CD4-positive, alpha-beta T cell treated with Interleukin-17A for 4 hours (primary cell): Measurements from ENCODE around the gene RPL37A.
"Not testable (repeated sequence)": the region's sequence is repeated elsewhere in the genome, so short reads cannot be mapped to it uniquely, and the experiment has no call there.

Experiments used
- DNase-seq: peaks from one replicate; pipeline ENCODE4 v3.0.0-alpha.2; 2020; ENCODE audit warnings: mixed read lengths

The RPL37A gene

DNA sequence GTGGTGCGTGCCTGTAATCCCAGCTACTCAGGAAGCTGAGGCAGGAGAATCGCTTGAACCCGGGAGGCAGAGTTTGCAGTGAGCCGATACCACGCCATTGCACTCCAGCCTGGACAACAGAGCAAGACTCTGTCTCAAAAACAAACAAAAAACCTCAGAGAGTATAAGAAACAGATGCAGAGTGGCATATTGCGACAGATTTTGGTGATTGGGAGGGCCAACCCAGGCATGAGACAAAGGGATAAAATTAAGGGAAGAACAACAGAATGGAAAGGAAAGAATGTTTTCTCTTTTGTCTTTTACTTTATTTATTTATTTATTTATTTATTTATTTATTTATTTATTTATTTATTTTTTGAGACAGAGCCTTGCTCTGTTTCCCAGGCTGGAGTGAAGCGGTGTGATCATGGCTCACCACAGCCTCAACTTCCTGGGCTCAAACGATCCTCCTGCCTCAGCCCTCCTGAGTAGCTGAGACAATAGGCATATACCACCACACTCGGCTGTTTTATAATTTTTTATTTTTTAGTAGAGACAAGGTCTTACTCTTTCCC lies 20.0 kb downstream of the RPL37A start:
- not testable (repeated sequence) for DNase-seq

- peak; percentile 55 for DNase-seq
Observed at GRCh38 chr2:216519154-216519762, 20.6 kb downstream of the RPL37A start.

DNA sequence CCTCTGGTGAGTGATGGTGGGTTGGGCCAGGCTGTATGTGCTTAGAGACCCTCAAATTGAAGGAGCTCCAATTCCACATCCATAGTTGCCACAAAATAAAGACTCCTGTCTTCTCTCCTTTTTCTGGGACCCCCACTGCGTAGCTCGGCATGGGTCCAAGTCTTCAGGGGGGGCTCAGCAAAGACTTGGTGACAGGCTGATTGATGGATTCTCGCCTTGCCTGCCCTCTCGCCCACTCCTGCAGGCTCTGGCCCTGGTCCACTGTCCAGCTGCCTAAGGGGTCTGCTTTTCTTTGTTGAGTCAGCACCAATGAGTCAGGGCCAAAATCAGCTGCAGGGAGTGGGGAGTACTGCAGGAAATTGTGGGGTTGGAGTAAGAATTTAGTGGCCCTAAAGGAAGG lies 21.5 kb downstream of the RPL37A start:
- no peak for DNase-seq

GRCh38 chr2:216522892-216523502 lies 24.4 kb downstream of the RPL37A start:
- DNase-seq, result no peak

GRCh38 chr2:216525972-216526371 lies 27.3 kb downstream of the RPL37A start:
- no peak for DNase-seq

GRCh38 chr2:216526939-216527338 lies 28.3 kb downstream of the RPL37A start:
- no peak for DNase-seq

- no peak for DNase-seq
Observed at GRCh38 chr2:216527600-216527999, 29.0 kb downstream of the RPL37A start.

DNA sequence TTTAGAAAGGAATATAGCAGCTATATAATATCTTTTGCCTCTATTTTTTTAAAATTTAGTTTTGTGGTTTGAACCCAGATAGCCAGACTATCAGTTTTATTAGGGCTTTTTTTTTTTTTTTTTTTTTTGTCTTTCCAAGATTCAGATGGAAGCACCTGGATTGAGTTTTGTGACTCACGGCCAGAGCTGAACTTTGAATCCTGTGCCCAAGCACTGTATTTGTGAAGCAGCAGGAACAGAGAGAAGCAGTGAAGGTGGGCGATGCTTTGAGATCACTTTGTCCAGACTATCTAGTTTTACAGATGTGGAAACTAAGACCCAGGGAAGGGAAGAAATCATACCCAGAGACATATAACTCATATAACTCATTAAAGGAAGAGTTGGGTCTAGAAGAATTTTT lies 33.9 kb downstream of the RPL37A start:
- DNase-seq, result no peak

- no peak for DNase-seq
Observed at GRCh38 chr2:216533609-216534008, 35.0 kb downstream of the RPL37A start.

DNA sequence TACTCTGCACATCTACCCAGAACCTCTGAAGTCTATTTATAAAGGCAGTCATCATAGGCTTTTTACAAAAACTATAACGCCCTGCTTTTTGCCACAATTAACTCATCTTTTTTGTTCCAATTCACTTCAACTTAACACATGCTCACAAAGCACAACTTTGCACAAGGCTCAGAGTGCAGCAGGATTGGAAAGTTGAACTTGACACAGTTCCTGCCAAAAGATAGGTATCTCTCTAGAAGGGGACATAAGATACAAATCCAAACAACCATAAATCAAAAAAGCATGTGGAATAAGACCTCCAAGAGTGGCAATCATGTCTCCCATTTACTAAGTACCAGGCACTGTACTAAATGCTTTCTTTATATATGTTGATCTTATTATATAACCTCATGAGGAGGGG lies 36.2 kb downstream of the RPL37A start:
- no peak for DNase-seq

DNA sequence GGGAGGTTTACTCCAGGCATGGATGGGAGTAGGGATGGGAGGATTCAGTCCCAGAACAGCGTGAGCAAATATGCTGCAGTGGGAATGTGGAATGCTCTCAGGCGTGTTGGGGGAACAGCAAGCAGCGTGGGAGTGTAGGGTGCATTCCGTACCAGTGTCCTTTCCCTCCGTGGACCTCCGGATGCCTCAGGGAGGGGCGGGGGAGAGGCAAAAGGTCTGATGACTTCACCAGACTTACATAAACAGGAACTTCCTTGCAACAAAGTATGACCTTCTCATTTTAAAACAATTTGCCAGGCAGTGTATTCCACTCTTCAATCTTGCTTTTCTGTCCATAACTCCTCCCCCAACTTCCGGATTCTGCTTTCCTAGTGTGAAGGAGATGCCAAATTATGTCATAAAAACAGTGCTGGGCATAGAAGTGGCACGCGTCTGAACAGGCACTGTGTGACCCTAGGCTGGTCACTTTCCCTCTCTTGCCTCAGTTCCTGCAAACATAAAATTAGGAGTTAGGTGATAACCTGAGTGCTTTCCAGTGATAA lies 36.9 kb downstream of the RPL37A start:
- DNase-seq, result no peak

DNA sequence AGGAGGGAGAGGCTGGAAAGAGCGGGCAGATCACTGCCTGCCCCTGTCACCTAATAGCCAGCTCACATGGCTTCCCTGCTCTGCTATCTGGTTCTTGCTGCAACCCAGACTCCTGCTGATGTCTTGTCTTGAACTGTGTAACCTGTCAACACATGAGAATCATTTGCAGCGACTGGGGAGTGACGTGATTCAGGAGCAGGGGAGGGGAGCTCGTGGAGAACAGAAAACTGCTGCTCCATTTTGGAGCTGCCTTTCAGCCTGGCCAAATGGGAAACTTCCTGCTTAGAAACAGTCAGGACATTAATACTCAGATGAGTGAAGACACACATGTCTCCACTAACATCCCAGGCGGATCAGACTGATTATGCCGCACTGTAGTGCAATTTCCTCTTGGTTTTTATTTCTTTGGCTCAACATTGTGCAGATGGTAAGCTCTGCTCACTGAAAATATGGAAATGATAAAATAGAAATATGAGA lies 38.1 kb downstream of the RPL37A start:
- no peak for DNase-seq

- DNase-seq, result no peak
Observed at GRCh38 chr2:216537366-216537765, 38.7 kb downstream of the RPL37A start.

GRCh38 chr2:216538538-216538937 lies 39.9 kb downstream of the RPL37A start:
- no peak for DNase-seq

DNA sequence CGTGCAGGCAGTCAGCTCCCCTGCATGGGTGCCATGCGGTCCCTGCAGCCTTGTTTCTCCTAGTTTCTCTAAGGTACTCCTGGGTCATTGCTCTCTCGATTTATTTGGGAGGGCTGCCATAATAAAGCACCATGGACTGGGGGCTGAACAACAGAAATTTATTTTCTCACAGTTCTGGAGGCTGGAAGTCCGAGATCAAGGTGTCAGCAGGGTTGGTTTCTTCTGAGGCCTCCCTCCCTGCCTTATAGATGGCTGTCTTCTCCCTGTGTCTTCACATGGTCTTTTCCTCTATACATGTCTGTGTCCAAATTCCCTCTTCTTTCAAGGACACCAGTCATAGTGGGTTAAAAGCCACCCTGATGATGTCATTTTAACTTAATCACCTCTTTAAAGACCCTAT lies 40.5 kb downstream of the RPL37A start:
- DNase-seq, result no peak

GRCh38 chr2:216539791-216540241 lies 41.2 kb downstream of the RPL37A start:
- no peak for DNase-seq

DNA sequence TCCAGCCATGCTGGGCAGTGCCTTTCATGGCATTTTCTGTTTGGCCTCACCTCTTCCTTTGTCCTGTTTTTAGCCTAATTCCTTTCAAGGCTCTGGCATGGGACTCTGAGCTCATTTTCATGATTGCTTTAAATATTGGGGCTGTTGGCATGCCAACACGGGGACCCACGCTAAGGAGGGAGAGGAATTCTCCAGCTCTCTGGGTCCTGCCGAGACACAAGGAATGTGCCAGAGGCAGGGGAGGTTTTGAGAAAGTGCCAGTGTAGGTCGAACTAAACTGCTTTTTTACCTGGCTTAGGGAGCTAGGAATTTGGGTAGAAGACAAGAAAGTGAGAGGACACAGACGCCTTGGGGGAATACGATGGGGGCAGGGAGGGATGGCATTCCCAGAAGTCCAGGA lies 42.3 kb downstream of the RPL37A start:
- no peak for DNase-seq

- DNase-seq, result no peak
Observed at GRCh38 chr2:216541505-216541904, 42.9 kb downstream of the RPL37A start.

- no peak for DNase-seq
Observed at GRCh38 chr2:216545359-216545758, 46.7 kb downstream of the RPL37A start.

- DNase-seq, result no peak
Observed at GRCh38 chr2:216546241-216546640, 47.6 kb downstream of the RPL37A start.

GRCh38 chr2:216546641-216547403 lies 48.2 kb downstream of the RPL37A start:
- DNase-seq, result no peak

DNA sequence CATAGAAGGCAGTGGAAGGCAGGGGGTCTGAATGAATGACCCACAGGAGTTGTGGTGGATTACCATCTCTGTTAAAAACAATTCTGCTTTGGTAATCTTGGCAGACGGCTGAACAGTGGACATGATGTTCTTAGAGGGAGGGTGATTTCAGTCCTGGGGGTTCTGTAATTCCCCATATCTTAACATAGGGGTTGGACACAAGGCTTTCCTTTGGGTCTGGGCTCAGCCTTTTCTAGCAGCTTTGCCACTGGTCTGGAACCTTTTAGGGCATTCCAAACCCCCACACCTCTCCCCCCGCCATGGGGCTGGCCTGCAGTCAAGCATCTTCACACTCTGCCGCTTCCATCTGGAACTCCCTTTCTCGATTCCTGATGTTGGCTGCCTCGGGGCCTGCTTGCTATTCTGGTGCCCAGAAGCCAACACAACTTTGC lies 50.3 kb downstream of the RPL37A start:
- DNase-seq, result no peak

GRCh38 chr2:216549926-216550690 lies 51.5 kb downstream of the RPL37A start:
- no peak for DNase-seq
